Measurements from ENCODE around the gene TAT.
"Not testable (repeated sequence)": the region's sequence is repeated elsewhere in the genome, so short reads cannot be mapped to it uniquely, and the experiment has no call there.

TAT gene

GRCh38 chr16:71585318-71585703 lies 8.4 kb upstream of the TAT start:
- in situ Hi-C loops (cut with MboI; ENCODE audit: low sequenced_read_pairs), result no loop called here

GRCh38 chr16:71584543-71585317 lies 7.8 kb upstream of the TAT start:
- in situ Hi-C loops (cut with MboI; ENCODE audit: low sequenced_read_pairs), result no loop called here

DNA sequence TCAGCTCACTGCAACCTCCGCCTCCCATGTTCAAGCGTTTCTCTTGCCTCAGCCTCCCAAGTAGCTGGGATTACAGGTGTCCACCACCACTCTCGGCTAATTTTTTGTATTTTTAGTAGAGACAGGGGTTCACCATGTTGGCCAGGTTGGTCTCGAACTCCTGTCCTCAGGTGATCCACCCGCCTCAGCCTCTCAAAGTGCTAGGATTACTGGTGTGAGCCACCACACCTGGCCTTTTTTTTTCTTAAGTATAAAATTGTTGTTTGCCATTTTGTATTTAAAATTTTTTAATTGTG lies 5.6 kb upstream of the TAT start:
- in situ Hi-C loops (cut with MboI; ENCODE audit: low sequenced_read_pairs), result not testable (repeated sequence)

DNA sequence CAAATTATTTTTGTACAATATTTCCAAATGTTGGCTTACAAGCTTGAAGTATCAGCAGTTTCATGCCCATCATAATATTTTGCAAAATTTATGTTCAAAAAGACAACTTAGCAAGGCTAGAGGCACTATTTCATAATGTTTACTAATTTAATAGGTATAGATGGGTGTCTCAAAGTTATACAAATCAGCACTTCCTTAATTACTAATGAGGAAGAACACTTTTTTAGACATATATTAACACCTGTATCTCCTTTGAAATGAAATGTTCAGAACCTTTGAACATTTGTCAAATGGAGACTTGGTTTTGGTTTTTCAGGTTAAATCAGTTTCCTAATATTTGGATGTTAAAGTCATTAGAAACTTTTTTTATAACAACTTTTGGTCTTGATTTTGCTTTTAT lies 2.2 kb downstream of the TAT start:
- in situ Hi-C loops (cut with MboI; ENCODE audit: low sequenced_read_pairs), result no loop called here

DNA sequence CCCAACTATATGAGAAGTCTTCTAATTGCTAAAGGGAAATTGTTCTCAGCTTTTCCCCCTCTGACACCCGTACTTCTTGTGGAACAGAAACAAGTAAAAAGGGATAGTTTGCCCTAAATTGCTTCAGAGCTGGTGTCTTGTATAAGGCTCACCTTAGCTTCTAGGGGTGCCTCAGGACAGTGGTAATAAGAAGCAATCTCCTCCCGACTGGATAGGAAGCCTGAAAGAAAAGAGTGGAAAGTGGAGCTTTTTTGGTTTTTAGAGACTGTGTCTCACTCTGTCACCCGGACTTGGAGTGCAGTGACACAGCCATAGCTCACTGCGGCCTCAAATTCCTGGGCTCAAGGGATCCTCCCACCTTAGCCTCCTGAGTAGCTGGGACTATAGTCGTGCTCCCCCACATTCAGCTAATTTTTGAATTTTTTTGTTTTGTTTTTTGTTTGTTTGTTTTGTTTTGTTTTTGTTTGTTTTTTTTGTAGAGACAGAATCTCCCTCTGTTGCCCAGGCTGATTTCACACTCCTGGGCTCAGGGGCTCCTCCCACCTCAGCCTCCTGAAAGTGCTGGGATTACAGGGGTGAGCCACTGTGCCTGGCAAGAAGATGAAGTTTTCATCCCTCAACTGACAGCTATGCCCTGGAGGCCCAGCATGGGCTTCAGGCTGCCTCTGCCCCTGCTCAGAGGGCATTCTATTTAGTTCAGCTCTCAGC lies 3.4 kb downstream of the TAT start:
- in situ Hi-C loops (cut with MboI; ENCODE audit: low sequenced_read_pairs), result no loop called here

DNA sequence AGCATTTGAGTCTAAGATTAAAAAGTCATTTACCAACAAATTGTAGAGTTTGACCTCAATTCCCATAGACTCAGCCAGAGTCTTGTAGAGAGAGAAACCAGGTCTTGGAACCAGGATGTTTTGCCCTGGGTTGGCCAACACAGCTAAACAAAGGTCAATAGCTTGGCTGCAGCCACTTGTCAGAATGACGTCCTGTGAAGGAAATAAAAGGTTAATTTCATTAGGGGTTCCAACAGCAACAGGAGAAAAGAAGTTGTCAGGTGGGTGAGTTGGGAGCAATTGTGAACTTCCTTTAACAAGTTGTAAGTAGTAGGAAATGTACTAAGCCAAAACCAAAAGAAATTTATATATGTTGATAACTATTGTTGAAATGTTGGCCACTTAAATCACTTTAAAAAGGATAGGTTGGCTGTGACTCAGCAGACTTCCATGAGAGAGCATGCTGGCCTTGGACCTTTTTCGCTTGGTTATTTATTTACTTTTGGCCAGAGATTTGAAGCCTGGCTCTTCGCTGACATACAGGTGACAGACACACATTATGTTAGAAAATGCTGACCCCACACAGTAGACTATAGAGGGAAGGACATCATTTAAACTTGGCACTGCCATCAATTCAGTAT lies 4.3 kb downstream of the TAT start:
- in situ Hi-C loops (cut with MboI; ENCODE audit: low sequenced_read_pairs), result no loop called here

GRCh38 chr16:71570144-71570543 lies 6.7 kb downstream of the TAT start:
- in situ Hi-C loops (cut with MboI; ENCODE audit: low sequenced_read_pairs), result no loop called here

GRCh38 chr16:71569621-71570020 lies 7.3 kb downstream of the TAT start:
- in situ Hi-C loops (cut with MboI; ENCODE audit: low sequenced_read_pairs), result no loop called here

DNA sequence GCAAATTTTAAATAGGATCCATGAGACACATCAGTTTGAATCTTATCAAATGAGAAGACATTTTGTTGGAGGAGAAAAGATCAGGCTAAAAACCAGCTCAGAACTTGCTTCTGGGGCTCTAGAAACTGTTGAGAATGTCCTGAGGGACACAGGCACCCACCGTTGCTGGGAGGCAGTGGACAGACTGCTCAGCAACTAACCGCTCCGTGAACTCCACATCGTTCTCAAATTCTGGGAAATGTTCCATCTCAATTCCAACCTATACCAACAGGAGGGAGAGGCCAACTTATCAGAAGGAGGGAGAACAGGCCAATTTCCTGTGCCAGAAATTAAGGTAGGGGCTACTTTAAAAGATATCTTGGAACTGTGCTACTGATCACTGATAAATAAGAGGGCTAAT lies 8.3 kb downstream of the TAT start:
- in situ Hi-C loops (cut with MboI; ENCODE audit: low sequenced_read_pairs), result no loop called here

DNA sequence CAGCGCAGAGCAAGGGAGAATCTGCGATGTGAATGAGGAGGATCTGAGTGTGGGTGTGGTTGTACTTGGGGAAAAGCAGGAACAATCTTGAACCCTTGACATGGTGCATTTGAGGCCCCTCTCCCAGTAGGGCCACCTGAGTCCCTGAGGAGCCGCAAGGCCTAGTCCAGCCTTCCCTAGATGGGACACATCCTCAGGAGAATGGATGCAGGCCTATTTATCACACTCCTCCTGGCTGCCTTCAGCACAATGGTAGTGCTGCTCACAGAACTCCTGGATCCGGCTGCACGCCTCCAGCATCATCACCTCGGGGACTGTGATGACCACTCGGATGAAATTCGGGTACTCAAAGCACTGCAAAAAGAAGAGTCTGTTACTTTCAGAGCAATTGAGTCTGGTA lies 9.0 kb downstream of the TAT start:
- in situ Hi-C loops (cut with MboI; ENCODE audit: low sequenced_read_pairs), result no loop called here

GRCh38 chr16:71565812-71566700 lies 10.8 kb downstream of the TAT start:
- in situ Hi-C loops (cut with MboI; ENCODE audit: low sequenced_read_pairs), result no loop called here

GRCh38 chr16:71564335-71564967 lies 12.4 kb downstream of the TAT start:
- in situ Hi-C loops (cut with MboI; ENCODE audit: low sequenced_read_pairs), result no loop called here

DNA sequence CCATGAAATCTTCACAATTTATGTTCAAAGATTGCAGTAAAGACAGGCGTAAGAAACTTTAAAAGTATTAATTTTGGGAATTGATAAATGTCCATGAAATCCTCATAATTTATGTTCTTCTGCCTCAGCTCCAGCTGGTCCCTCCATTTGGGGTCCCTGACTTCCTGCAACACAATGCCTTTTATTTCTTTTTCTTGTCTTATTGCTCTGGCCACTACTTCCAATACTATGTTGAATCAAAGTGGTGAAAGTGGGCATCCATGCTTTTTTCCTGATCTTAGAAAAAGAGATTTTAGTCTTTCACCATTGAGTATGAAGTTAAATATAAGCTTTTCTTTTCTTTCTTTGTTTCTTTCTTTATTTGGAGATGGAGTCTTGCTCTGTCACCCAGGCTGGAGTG lies 14.3 kb downstream of the TAT start:
- in situ Hi-C loops (cut with MboI; ENCODE audit: low sequenced_read_pairs), result no loop called here

DNA sequence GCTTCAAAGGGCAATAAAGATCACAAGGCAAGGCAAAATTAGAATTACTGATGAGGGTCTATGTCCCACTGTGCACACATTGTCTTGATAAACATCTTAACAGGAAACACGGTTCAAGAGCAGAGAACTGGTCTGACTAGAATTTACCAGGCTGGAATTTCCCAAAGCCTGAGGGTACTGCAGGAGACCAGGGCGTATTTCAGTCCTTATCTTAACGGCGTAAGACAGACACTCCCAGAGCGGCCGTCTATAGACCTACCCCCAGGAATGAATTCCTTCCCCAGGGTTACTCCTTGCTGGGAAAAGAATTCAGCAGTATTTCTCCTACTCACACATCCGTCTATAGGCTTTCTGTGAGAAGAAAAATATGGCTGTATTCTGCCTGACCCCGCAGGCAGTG lies 15.0 kb downstream of the TAT start:
- in situ Hi-C loops (cut with MboI; ENCODE audit: low sequenced_read_pairs), result not testable (repeated sequence)

GRCh38 chr16:71559855-71560254 lies 17.0 kb downstream of the TAT start:
- in situ Hi-C loops (cut with MboI; ENCODE audit: low sequenced_read_pairs), result no loop called here

DNA sequence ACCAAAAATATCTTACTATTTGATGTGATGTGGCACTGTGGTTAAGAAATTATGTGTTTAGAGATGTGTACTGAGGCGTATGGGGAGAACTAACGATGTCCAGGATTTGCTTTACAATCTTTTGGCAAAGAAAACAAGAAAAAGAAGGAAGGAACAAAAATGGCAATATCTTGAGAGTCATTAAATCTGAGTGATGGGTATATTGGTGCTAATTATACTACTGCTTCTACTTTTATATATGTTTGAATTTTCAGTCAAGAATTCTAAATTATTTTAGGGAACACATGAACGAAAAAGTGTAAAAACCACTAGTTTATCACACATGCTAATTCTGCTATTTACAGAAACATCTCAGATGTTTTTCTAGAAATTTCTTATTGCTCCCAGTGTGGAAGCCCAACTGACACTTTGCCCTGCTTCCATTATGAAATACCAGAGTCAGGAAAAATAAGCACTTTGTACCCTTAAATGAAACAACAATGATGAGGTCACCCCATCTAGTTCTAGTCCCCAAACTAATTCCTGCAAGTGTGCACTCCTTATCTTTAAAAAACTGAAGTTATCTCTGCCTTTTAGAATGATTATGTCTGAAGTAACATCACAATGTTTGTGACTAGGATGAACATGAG lies 18.8 kb downstream of the TAT start:
- in situ Hi-C loops (cut with MboI; ENCODE audit: low sequenced_read_pairs), result no loop called here

GRCh38 chr16:71557299-71557698 lies 19.6 kb downstream of the TAT start:
- in situ Hi-C loops (cut with MboI; ENCODE audit: low sequenced_read_pairs), result no loop called here

GRCh38 chr16:71555230-71555891 lies 21.5 kb downstream of the TAT start:
- in situ Hi-C loops (cut with MboI; ENCODE audit: low sequenced_read_pairs), result no loop called here

- in situ Hi-C loops (cut with MboI; ENCODE audit: low sequenced_read_pairs), result no loop called here
Measured at GRCh38 chr16:71552698-71553503, 24.0 kb downstream of the TAT start.
